Peyer's patch (tissue), 4 donors: ENCODE data around the gene OAF. TPM values are rescaled to one million over a fixed set of nuclear protein-coding genes. Genes with fewer than 3 reads are reported as not detected.

Source experiments
- DNase-seq, 3 donors: peaks; one replicate each; pipeline ENCODE4 v3.0.0-alpha.2; 2017 to 2019
- H3K27ac ChIP-seq, 4 donors: fragments of 200-600 bp; sonication (generic); one replicate each; pipeline ENCODE4 v1.5.1; 2016 to 2019
- H3K27me3 ChIP-seq, 2 donors: fragments of 200-600 bp; sonication (generic); one replicate each; pipeline ENCODE4 v1.5.1; 2019
- H3K36me3 ChIP-seq, 3 donors: fragments of 200-600 bp; sonication (generic); one replicate each; pipeline ENCODE4 v1.5.1; 2016 to 2019
- H3K4me1 ChIP-seq, 4 donors: fragments of 200-600 bp; sonication (generic); one replicate each; pipeline ENCODE4 v1.5.1; 2016 to 2019
- H3K4me3 ChIP-seq, 4 donors: fragments of 200-600 bp; sonication (generic); 1 replicate in 3 of 4; 2 replicates in 1 of 4; pipeline ENCODE4 v1.5.1; 2016 to 2019; ENCODE audit warnings: mild to moderate bottlenecking in 1 of 4
- H3K9me3 ChIP-seq, 4 donors: fragments of 200-600 bp; sonication (generic); one replicate each; pipeline ENCODE4 v1.5.1; 2016 to 2019; ENCODE audit warnings: mild to moderate bottlenecking in 1 of 4
- CTCF ChIP-seq, 6 experiments: fragments of 450-650 bp in 4 of 6; fragments of 200-600 bp in 2 of 6; sonication (generic) in 1 of 6; IDR thresholded peaks; one replicate each; pipeline ENCODE4 v1.5.1; 2017 to 2019; ENCODE audit warnings: antibody characterized with exemption in 6 of 6, mild to moderate bottlenecking in 3 of 6, moderate library complexity in 1 of 6
- POLR2A ChIP-seq, 2 donors: fragments of 450-650 bp; IDR thresholded peaks; one replicate each; pipeline ENCODE4 v1.5.1; 2017; ENCODE audit warnings: antibody characterized with exemption in 2 of 2, mild to moderate bottlenecking in 2 of 2, moderate library complexity in 2 of 2
- total RNA-seq, 4 donors: library from RNA; depleted of rRNA; stranded (reverse); fragments of >200 nt; gene quantifications; one replicate each; pipeline ENCODE4 v1.1.0, GENCODE V29; 2016

The OAF gene
- total RNA-seq, 4 donors from 2014 or later, result 66.0 to 344 (median 228) TPM

DNA sequence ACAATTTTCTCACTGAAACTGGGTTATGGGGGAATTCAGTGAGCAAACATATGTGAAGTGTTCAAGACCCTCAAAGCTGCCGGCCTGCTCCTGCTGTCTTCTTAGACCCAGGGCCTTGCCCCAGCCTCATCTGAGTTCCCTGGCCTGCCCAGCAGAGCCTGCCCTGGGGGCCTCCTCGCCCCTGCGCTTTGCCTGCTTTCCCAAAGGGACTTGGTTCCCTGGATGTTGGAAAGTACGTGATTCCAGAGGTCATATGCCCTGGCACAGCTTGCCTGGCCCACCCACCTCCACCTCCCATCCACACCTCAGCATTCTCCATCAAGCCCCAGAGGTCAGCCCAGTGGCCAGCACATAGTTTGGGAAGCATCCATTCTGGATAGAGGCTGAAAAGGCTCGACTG lies 15.4 kb downstream of the OAF start:
- Histone ChIP-seq H3K27ac (peak overlapping the region in 2 of 4 donors; percentile 33 to 63), H3K9me3 (no peaks in the 10 kb centered on the region), H3K36me3 (peaks cover 0 to 51% (median 0%) of the 10 kb centered on the region in 3 donors), H3K4me3 (no peak overlapping the region), H3K4me1 (peaks cover 0 to 29% (median 0%) of the 10 kb centered on the region in 4 donors), H3K27me3 (no peaks in the 10 kb centered on the region)
- no peak for DNase-seq
- TF ChIP-seq CTCF (IDR thresholded peaks at IDR 0.05), result no peak
- TF ChIP-seq POLR2A (IDR thresholded peaks at IDR 0.05), result no peak

DNA sequence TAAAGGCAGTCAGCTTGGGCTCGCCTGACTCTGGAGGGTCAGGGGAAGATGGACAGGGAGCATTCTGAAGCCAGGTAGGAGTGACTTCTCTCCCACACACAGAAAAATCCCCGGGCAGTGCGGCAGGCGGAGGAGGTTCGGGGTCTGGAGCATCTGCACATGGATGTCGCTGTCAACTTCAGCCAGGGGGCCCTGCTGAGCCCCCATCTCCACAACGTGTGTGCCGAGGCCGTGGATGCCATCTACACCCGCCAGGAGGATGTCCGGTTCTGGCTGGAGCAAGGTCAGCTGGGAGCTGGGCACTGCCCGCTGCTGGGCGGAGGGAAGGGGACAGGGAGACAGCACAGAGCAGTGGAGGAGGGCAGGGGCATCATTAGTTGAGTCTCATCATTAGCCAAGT lies 15.9 kb downstream of the OAF start:
- Histone ChIP-seq H3K27me3 (no peaks in the 10 kb centered on the region), H3K4me3 (no peak overlapping the region), H3K27ac (peak overlapping the region in 1 of 4 donors; percentile 33), H3K9me3 (no peaks in the 10 kb centered on the region), H3K36me3 (peaks cover 0 to 49% (median 0%) of the 10 kb centered on the region in 3 donors), H3K4me1 (peaks cover 0 to 25% (median 0%) of the 10 kb centered on the region in 4 donors)
- no peak for DNase-seq
- TF ChIP-seq POLR2A (IDR thresholded peaks at IDR 0.05) (no peak), CTCF (IDR thresholded peaks at IDR 0.05) (no peak)

- H3K27me3 ChIP-seq, result no peaks in the 10 kb centered on the region
- DNase-seq, result no peak
- peaks cover 0 to 23% (median 0%) of the 10 kb centered on the region in 4 donors for H3K4me1 ChIP-seq
- H3K36me3 ChIP-seq, result peaks cover 0 to 44% (median 0%) of the 10 kb centered on the region in 3 donors
- no peak for TF ChIP-seq CTCF (IDR thresholded peaks at IDR 0.05)
- H3K4me3 ChIP-seq, result no peak overlapping the region
- no peaks in the 10 kb centered on the region for H3K9me3 ChIP-seq
- H3K27ac ChIP-seq, result peak overlapping the region in 1 of 4 donors; percentile 33
Measured at GRCh38 chr11:120227228-120227852, 16.5 kb downstream of the OAF start.

DNA sequence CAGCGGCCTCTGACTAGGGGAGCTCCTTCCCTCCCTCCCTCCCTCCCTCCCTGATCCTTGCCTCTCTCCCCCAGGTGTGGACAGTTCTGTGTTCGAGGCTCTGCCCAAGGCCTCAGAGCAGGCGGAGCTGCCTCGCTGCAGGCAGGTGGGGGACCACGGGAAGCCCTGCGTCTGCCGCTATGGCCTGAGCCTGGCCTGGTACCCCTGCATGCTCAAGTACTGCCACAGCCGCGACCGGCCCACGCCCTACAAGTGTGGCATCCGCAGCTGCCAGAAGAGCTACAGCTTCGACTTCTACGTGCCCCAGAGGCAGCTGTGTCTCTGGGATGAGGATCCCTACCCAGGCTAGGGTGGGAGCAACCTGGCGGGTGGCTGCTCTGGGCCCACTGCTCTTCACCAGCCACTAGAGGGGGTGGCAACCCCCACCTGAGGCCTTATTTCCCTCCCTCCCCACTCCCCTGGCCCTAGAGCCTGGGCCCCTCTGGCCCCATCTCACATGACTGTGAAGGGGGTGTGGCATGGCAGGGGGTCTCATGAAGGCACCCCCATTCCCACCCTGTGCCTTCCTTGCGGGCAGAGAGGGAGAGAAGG lies 18.1 kb downstream of the OAF start:
- H3K27ac ChIP-seq, result no peak overlapping the region
- no peaks in the 10 kb centered on the region for H3K27me3 ChIP-seq
- H3K36me3 ChIP-seq, result peaks cover 0 to 41% (median 0%) of the 10 kb centered on the region in 3 donors
- no peak overlapping the region for H3K4me3 ChIP-seq
- DNase-seq, result no peak
- peaks cover 0 to 16% (median 0%) of the 10 kb centered on the region in 4 donors for H3K4me1 ChIP-seq
- TF ChIP-seq POLR2A (IDR thresholded peaks at IDR 0.05) (no peak), CTCF (IDR thresholded peaks at IDR 0.05) (peak in 1 of 6 experiments; percentile 5)
- no peaks in the 10 kb centered on the region for H3K9me3 ChIP-seq

GRCh38 chr11:120229451-120230424 lies 18.9 kb downstream of the OAF start:
- no peak overlapping the region for H3K4me3 ChIP-seq
- no peak for TF ChIP-seq POLR2A (IDR thresholded peaks at IDR 0.05)
- peak in 4 of 6 experiments; percentile 48 to 74 (median 72) for TF ChIP-seq CTCF (IDR thresholded peaks at IDR 0.05)
- peaks cover 0 to 12% (median 0%) of the 10 kb centered on the region in 4 donors for H3K4me1 ChIP-seq
- no peaks in the 10 kb centered on the region for H3K9me3 ChIP-seq
- H3K27ac ChIP-seq, result no peak overlapping the region
- DNase-seq, result no peak
- no peaks in the 10 kb centered on the region for H3K27me3 ChIP-seq
- H3K36me3 ChIP-seq, result peaks cover 0 to 34% (median 0%) of the 10 kb centered on the region in 3 donors
